NT2/D1 (cell line): ENCODE data around the gene ANKRD39.

Source experiments
- DNase-seq: peaks from one replicate; pipeline ENCODE4 v3.0.0-alpha.2; 2011; ENCODE audit warnings: low read depth, low spot score
- H3K27me3 ChIP-seq: 2 replicates; pipeline ENCODE4 v1.6.0; 2011; ENCODE audit warnings: mild to moderate bottlenecking; ENCODE audit not compliant: insufficient read length, insufficient read depth
- H3K36me3 ChIP-seq: 2 replicates; pipeline ENCODE4 v1.6.1; 2011; ENCODE audit warnings: mild to moderate bottlenecking, low read length, mixed read lengths; ENCODE audit not compliant: insufficient read depth, insufficient read length
- H3K4me1 ChIP-seq: 2 replicates; pipeline ENCODE4 v1.5.1; 2011; ENCODE audit not compliant: insufficient read depth, insufficient read length
- H3K4me3 ChIP-seq: 2 replicates; pipeline ENCODE4 v1.5.1; 2011; ENCODE audit warnings: low read depth; ENCODE audit not compliant: insufficient read length
- H3K9ac ChIP-seq: 2 replicates; pipeline ENCODE4 v1.6.0; 2011; ENCODE audit warnings: low read depth; ENCODE audit not compliant: insufficient read length
- H3K9me3 ChIP-seq: 2 replicates; pipeline ENCODE4 v1.5.1; 2011; ENCODE audit warnings: mild to moderate bottlenecking, low read length; ENCODE audit not compliant: insufficient read depth
- SUZ12 ChIP-seq: IDR thresholded peaks from 2 replicates; pipeline ENCODE4 v1.6.1; 2011; ENCODE audit not compliant: insufficient read length, insufficient read depth; ENCODE audit errors: extremely low read depth
- YY1 ChIP-seq: IDR thresholded peaks from 2 replicates; pipeline ENCODE4 v1.6.1; 2011; ENCODE audit not compliant: insufficient read length, insufficient read depth
- ZNF274 ChIP-seq: IDR thresholded peaks from 2 replicates; pipeline ENCODE4 v1.6.1; 2011; ENCODE audit warnings: mild to moderate bottlenecking, low read depth, low read length

Gene ANKRD39, protein sequence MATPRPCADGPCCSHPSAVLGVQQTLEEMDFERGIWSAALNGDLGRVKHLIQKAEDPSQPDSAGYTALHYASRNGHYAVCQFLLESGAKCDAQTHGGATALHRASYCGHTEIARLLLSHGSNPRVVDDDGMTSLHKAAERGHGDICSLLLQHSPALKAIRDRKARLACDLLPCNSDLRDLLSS

DNA sequence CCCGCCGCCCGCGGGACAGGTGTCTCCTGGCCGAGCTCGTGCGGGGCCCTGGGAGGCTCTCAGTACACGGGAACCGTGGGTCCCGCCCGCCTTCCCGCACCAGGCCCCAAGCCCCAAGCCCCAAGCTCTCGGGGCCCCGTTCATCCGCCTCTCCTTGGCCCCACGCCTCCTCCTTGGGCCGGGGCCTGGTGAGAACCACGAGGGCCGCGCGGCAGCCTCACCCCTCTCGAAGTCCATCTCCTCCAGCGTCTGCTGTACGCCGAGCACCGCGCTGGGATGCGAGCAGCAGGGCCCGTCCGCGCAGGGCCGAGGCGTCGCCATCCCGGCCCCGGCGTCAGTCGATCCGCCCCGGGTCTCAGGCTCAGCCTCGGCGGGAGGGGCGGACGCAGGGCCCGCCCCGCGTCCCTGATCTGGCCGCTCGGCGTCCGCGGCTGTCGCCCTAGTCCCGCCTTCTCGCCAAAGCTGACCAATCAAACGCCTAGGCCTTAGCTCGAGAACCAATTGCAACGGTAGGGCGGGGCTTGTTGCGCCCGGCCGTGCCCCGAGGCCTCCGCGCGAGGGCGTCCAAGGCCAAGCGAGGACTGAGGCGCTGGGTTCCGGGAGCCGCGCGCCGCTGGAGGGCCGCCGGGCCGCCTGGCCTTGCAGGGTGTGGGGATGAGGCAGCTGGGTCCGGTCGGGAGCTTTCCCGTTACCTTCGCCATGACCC, at the start of gene ANKRD39:
ANKRD39 (minus strand) TSS at position 350 of the 706 bp plus-strand sequence; CDS start at position 321, 29 bp downstream.
- peak; percentile 99 for DNase-seq
- peak within 1 kb of the TSS; percentile 73 for H3K4me3 ChIP-seq
- H3K27me3 ChIP-seq = no peaks in the 10 kb centered on the region
- H3K4me1 ChIP-seq = peaks cover 17% of the 10 kb centered on the region
- H3K9ac ChIP-seq = peak within 1 kb of the TSS; percentile 88
- peaks cover 38% of the 10 kb centered on the region for H3K36me3 ChIP-seq
- no peaks in the 10 kb centered on the region for H3K9me3 ChIP-seq
- TF ChIP-seq SUZ12 (no peak), YY1 (peak; percentile 38)

DNA sequence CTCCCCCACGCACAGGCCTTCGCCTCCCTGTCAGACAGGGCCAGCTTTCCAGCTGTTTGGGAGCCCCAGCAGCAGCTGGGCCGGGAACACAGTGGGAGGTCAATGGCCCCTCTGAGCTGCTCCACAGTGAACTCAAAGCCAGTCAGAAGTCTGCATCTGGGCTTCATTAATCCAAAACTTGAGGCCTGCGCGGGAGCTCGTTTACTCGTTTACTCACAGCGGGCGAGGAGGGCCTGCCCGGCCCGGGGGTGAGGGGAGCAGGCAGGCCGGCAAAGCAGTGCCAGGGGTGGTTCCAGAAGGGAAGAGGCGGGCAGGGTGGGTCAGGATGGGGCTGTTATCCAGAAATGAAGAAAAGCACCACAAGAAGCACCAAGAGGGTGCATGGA, 48.9 kb upstream of the ANKRD39 start:
- Histone ChIP-seq H3K36me3 (no peaks in the 10 kb centered on the region), H3K9ac (peak overlapping the region; percentile 68), H3K4me1 (peaks cover 23% of the 10 kb centered on the region), H3K27me3 (no peaks in the 10 kb centered on the region), H3K9me3 (no peaks in the 10 kb centered on the region), H3K4me3 (no peak overlapping the region)
- TF ChIP-seq SUZ12 = no peak
- TF ChIP-seq YY1 = no peak
- no peak for TF ChIP-seq ZNF274
- no peak for DNase-seq

DNA sequence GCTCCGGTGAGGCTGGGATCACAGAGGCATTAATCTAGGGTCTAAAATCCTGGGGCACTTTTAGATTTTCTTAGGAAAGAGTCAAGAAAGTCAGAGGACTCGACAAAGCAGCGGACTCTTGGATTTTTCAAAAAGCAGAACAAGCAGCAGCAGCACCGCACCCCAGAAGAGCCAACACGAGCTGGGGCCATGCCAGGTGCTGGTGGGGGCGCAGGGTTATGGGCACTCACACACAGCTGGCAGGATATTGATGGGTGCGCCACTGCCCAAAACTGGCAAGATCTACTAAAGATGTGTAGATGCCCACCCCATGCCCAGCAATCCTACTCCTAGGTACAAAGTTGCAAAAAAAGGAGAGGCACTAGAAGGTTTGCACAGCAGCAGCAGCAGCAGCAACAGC, 46.0 kb upstream of the ANKRD39 start:
- H3K9ac ChIP-seq = no peak overlapping the region
- H3K9me3 ChIP-seq = no peaks in the 10 kb centered on the region
- H3K4me1 ChIP-seq = peaks cover 25% of the 10 kb centered on the region
- no peaks in the 10 kb centered on the region for H3K36me3 ChIP-seq
- no peak overlapping the region for H3K4me3 ChIP-seq
- no peaks in the 10 kb centered on the region for H3K27me3 ChIP-seq
- DNase-seq = no peak
- TF ChIP-seq ZNF274 = no peak
- TF ChIP-seq YY1 = no peak
- TF ChIP-seq SUZ12 = no peak

DNA sequence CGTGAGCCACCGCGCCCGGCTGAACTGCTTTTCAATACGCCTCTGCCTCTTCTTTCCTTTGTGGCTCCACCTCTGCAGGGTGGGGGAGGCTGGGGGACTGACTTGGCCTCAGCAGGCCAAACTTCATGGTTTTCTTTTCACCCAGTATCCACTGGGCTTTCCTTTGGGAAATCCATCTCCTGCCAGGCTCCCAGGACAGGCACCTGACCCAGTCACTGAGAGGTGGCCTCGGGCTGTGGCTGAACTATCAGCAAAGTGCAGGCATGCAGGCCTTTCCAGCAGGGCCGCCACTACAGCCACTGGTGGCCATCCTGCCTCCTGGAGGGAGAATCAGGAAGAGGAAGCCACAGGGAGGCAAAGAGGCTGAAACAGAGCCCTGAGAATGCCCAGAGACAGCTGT, 45.5 kb upstream of the ANKRD39 start:
- Histone ChIP-seq H3K27me3 (no peaks in the 10 kb centered on the region), H3K9ac (no peak overlapping the region), H3K4me1 (peaks cover 29% of the 10 kb centered on the region), H3K9me3 (no peaks in the 10 kb centered on the region), H3K4me3 (no peak overlapping the region), H3K36me3 (no peaks in the 10 kb centered on the region)
- DNase-seq = no peak
- TF ChIP-seq SUZ12 (no peak), YY1 (no peak), ZNF274 (no peak)

DNA sequence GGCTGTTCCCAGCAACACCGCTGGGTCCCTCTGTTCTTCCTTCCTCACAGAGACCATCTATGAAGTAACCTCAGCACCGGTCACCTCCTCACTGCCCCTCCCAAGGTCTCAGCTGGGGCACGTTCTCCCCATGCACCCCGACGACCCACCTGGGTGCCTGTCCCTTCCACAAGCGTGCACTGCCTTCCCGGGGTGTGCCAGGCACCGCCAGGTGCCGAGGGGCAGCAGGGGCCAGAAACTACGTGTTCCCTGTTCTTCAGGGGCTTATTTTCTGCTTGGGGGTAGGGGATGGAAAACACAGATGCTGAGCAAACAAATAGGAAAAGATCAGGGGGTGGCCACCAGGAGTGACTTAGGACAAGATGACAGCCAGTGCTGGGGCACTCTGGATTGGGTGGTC, 42.4 kb upstream of the ANKRD39 start:
- H3K36me3 ChIP-seq = no peaks in the 10 kb centered on the region
- H3K27me3 ChIP-seq = peaks cover 2% of the 10 kb centered on the region
- DNase-seq = no peak
- no peak overlapping the region for H3K9ac ChIP-seq
- no peaks in the 10 kb centered on the region for H3K9me3 ChIP-seq
- peaks cover 21% of the 10 kb centered on the region for H3K4me1 ChIP-seq
- no peak overlapping the region for H3K4me3 ChIP-seq
- TF ChIP-seq ZNF274 (no peak), YY1 (no peak), SUZ12 (no peak)

DNA sequence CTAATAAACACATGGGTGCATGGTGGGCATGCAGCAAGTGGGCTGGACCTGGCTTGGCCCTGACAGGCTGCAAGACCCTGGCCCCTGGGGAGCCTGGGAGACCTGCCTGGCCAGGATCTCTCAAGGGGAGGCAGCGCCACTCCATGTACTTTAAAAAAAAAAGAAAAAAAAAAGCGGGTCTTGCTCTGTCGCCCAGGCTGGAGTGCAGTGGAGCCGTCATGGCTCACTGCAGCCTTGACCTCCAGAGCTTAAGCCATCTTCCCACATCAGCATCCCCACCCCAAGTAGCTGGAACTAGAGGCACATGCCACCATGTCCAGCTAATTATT, 41.6 kb upstream of the ANKRD39 start:
- Histone ChIP-seq H3K36me3 (no peaks in the 10 kb centered on the region), H3K27me3 (peaks cover 2% of the 10 kb centered on the region), H3K9me3 (no peaks in the 10 kb centered on the region), H3K9ac (no peak overlapping the region), H3K4me1 (peaks cover 22% of the 10 kb centered on the region), H3K4me3 (no peak overlapping the region)
- TF ChIP-seq SUZ12 (no peak), YY1 (no peak), ZNF274 (no peak)
- no peak for DNase-seq

DNA sequence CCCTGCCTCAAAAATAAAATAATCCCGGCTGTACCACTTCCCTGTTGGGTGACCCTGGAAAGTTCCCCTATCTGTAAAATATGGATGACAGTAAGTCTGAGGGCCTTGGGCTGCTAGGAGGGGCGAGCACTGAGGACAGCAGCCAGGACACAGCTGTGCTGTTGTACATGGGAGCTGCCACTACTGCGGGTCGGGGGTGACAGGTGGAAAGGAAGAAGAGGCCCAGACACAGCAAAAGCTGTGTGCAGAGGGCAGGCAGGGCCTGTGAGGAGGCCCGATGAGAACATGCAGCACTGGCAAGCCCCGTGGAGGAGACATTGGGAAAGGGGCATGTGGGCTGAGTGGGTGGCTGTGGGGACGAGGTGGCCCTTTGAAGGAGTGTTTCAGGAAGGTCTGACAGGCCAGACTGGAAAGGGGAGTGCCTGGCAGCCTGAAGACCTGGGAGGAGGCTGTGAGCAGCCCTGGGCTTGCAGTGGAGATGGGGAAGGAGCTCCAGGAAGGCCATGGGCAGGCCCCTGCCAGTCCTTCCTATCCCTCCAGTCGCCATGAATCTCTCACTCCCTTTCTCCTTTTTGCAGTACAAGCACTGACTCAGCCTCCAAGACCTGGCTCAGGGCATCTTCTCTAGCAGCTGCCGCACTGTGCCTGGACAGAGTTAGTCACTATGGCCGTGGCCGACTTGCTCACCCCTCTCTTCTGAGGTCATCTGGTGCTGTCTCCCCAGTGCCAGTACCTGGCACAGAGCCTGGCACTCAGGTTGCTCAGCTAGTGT, 41.0 kb upstream of the ANKRD39 start:
- H3K36me3 ChIP-seq = no peaks in the 10 kb centered on the region
- H3K4me1 ChIP-seq = peaks cover 22% of the 10 kb centered on the region
- peaks cover 2% of the 10 kb centered on the region for H3K27me3 ChIP-seq
- no peak for DNase-seq
- TF ChIP-seq ZNF274 (no peak), SUZ12 (no peak), YY1 (no peak)
- H3K4me3 ChIP-seq = no peak overlapping the region
- peak overlapping the region; percentile 17 for H3K9ac ChIP-seq
- H3K9me3 ChIP-seq = no peaks in the 10 kb centered on the region
